Astrocyte (in vitro differentiated cells and primary cell): ENCODE data around the gene PSMG2.
"Not testable (repeated sequence)": the region's sequence is repeated elsewhere in the genome, so short reads cannot be mapped to it uniquely, and the experiment has no call there.

ENCODE experiments used
- EZH2 ChIP-seq: IDR thresholded peaks from 2 replicates; pipeline ENCODE4 v1.6.1; 2012; ENCODE audit warnings: mild to moderate bottlenecking, low read length, inconsistent platforms; ENCODE audit not compliant: insufficient read depth
- TF ChIP-seq, protein P1 (sequence below): IDR thresholded peaks from 2 replicates; pipeline ENCODE4 v1.5.1; 2011; ENCODE audit warnings: low read depth, mild to moderate bottlenecking, inconsistent platforms, low read length, moderate library complexity; ENCODE audit not compliant: insufficient read depth

DNA sequence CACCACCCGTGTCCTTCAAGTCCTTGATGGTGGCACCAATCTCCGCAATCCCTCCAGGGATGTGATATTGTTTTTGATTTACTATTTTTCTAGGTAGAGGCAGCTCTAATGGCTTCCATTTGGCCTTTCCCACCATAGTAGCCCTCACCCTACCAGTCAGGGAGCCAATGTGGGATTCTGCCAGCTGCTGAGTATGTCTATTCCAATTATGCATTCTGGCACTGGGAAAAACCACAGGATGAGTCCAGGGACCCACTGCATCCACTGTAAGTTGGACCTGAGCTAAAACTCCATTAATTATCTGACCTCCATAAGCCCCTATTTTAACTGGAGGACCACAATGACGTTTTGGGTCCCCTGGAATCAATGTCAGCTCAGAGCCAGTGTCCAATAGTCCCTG, 55.7 kb downstream of the PSMG2 start:
- not testable (repeated sequence) for TF ChIP-seq EZH2
- TF ChIP-seq, protein P1, sequence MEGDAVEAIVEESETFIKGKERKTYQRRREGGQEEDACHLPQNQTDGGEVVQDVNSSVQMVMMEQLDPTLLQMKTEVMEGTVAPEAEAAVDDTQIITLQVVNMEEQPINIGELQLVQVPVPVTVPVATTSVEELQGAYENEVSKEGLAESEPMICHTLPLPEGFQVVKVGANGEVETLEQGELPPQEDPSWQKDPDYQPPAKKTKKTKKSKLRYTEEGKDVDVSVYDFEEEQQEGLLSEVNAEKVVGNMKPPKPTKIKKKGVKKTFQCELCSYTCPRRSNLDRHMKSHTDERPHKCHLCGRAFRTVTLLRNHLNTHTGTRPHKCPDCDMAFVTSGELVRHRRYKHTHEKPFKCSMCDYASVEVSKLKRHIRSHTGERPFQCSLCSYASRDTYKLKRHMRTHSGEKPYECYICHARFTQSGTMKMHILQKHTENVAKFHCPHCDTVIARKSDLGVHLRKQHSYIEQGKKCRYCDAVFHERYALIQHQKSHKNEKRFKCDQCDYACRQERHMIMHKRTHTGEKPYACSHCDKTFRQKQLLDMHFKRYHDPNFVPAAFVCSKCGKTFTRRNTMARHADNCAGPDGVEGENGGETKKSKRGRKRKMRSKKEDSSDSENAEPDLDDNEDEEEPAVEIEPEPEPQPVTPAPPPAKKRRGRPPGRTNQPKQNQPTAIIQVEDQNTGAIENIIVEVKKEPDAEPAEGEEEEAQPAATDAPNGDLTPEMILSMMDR: not testable (repeated sequence)
